MG63 (cell line): ENCODE data around the gene COX8C. TPM values are rescaled to one million over a fixed set of nuclear protein-coding genes. Genes with fewer than 3 reads are reported as not detected.
A peak's percentile ranks its signal among the peaks of the same experiment; 100 is the strongest.

ENCODE experiments used
- DNase-seq: peaks from one replicate; pipeline ENCODE4 v3.0.0-alpha.2; 2020
- H3K27me3 ChIP-seq: fragments of 250-450 bp; sonication (Bioruptor Pico); 2 replicates; pipeline ENCODE4 v1.5.1; 2020; ENCODE audit warnings: mild to moderate bottlenecking, moderate library complexity
- H3K36me3 ChIP-seq: fragments of 250-450 bp; sonication (Bioruptor Pico); 2 replicates; pipeline ENCODE4 v1.5.1; 2020; ENCODE audit warnings: mild to moderate bottlenecking, moderate library complexity
- H3K4me3 ChIP-seq: fragments of 250-450 bp; sonication (Bioruptor Pico); 2 replicates; pipeline ENCODE4 v1.5.1; 2020; ENCODE audit warnings: mild to moderate bottlenecking, moderate library complexity
- H3K9me3 ChIP-seq: fragments of 250-450 bp; sonication (Bioruptor Pico); 2 replicates; pipeline ENCODE4 v1.5.1; 2020; ENCODE audit warnings: mild to moderate bottlenecking, moderate library complexity
- total RNA-seq: library from RNA; depleted of rRNA; stranded (reverse); fragments of >200 nt; shearing (Covaris generic); gene quantifications from 2 replicates; pipeline ENCODE4 v1.2.3, GENCODE V29; 2014; ENCODE audit warnings: low replicate concordance

COX8C gene
- total RNA-seq, 1 experiment from 2014 or later, result not detected

- H3K36me3 ChIP-seq, result no peaks in the 10 kb centered on the region
- H3K4me3 ChIP-seq, result no peak overlapping the region
- DNase-seq, result no peak
- no peaks in the 10 kb centered on the region for H3K27me3 ChIP-seq
- no peaks in the 10 kb centered on the region for H3K9me3 ChIP-seq
Measured at GRCh38 chr14:93317875-93318807, 28.8 kb upstream of the COX8C start.

- Histone ChIP-seq H3K36me3 (peaks cover 2% of the 10 kb centered on the region), H3K27me3 (no peaks in the 10 kb centered on the region), H3K9me3 (no peaks in the 10 kb centered on the region), H3K4me3 (no peak overlapping the region)
- DNase-seq, result no peak
Measured at GRCh38 chr14:93318927-93319326, 28.1 kb upstream of the COX8C start.

- no peaks in the 10 kb centered on the region for H3K27me3 ChIP-seq
- no peak for DNase-seq
- no peaks in the 10 kb centered on the region for H3K9me3 ChIP-seq
- peaks cover 2% of the 10 kb centered on the region for H3K36me3 ChIP-seq
- no peak overlapping the region for H3K4me3 ChIP-seq
Measured at GRCh38 chr14:93319494-93319893, 27.5 kb upstream of the COX8C start.

GRCh38 chr14:93319958-93320357, 27.0 kb upstream of the COX8C start:
- no peak for DNase-seq
- H3K9me3 ChIP-seq, result no peaks in the 10 kb centered on the region
- H3K36me3 ChIP-seq, result peaks cover 2% of the 10 kb centered on the region
- no peaks in the 10 kb centered on the region for H3K27me3 ChIP-seq
- H3K4me3 ChIP-seq, result no peak overlapping the region

- H3K36me3 ChIP-seq, result peaks cover 2% of the 10 kb centered on the region
- no peak overlapping the region for H3K4me3 ChIP-seq
- no peaks in the 10 kb centered on the region for H3K9me3 ChIP-seq
- no peak for DNase-seq
- no peaks in the 10 kb centered on the region for H3K27me3 ChIP-seq
Measured at GRCh38 chr14:93320489-93320888, 26.5 kb upstream of the COX8C start.

- DNase-seq, result no peak
- Histone ChIP-seq H3K36me3 (peaks cover 2% of the 10 kb centered on the region), H3K4me3 (no peak overlapping the region), H3K27me3 (no peaks in the 10 kb centered on the region), H3K9me3 (no peaks in the 10 kb centered on the region)
Measured at GRCh38 chr14:93322929-93323599, 23.9 kb upstream of the COX8C start.

GRCh38 chr14:93323600-93324174, 23.3 kb upstream of the COX8C start:
- no peaks in the 10 kb centered on the region for H3K9me3 ChIP-seq
- H3K36me3 ChIP-seq, result peaks cover 2% of the 10 kb centered on the region

GRCh38 chr14:93326196-93326595, 20.8 kb upstream of the COX8C start:
- H3K36me3 ChIP-seq, result peaks cover 2% of the 10 kb centered on the region
- no peaks in the 10 kb centered on the region for H3K9me3 ChIP-seq
- no peak for DNase-seq
- no peak overlapping the region for H3K4me3 ChIP-seq
- no peaks in the 10 kb centered on the region for H3K27me3 ChIP-seq

More at GRCh38 chr14:93323600-93324174, 23.3 kb upstream of the COX8C start:
- H3K4me3 ChIP-seq, result no peak overlapping the region
- H3K27me3 ChIP-seq, result no peaks in the 10 kb centered on the region
- DNase-seq, result no peak

GRCh38 chr14:93328546-93328945, 18.4 kb upstream of the COX8C start:
- H3K27me3 ChIP-seq, result no peaks in the 10 kb centered on the region
- DNase-seq, result no peak
- H3K9me3 ChIP-seq, result no peaks in the 10 kb centered on the region
- H3K4me3 ChIP-seq, result no peak overlapping the region
- peaks cover 2% of the 10 kb centered on the region for H3K36me3 ChIP-seq

GRCh38 chr14:93329965-93330608, 16.9 kb upstream of the COX8C start:
- no peaks in the 10 kb centered on the region for H3K27me3 ChIP-seq
- no peak for DNase-seq
- no peak overlapping the region for H3K4me3 ChIP-seq
- H3K36me3 ChIP-seq, result no peaks in the 10 kb centered on the region
- H3K9me3 ChIP-seq, result no peaks in the 10 kb centered on the region

- Histone ChIP-seq H3K9me3 (no peaks in the 10 kb centered on the region), H3K27me3 (no peaks in the 10 kb centered on the region), H3K36me3 (no peaks in the 10 kb centered on the region), H3K4me3 (no peak overlapping the region)
- no peak for DNase-seq
Measured at GRCh38 chr14:93330609-93331000, 16.4 kb upstream of the COX8C start.

- no peak for DNase-seq
- no peaks in the 10 kb centered on the region for H3K36me3 ChIP-seq
Measured at GRCh38 chr14:93331002-93331727, 15.8 kb upstream of the COX8C start.

GRCh38 chr14:93331728-93332396, 15.1 kb upstream of the COX8C start:
- no peaks in the 10 kb centered on the region for H3K36me3 ChIP-seq
- H3K27me3 ChIP-seq, result no peaks in the 10 kb centered on the region
- peak overlapping the region; percentile 64 for H3K4me3 ChIP-seq
- no peaks in the 10 kb centered on the region for H3K9me3 ChIP-seq
- no peak for DNase-seq

More at GRCh38 chr14:93331002-93331727, 15.8 kb upstream of the COX8C start:
- peak overlapping the region; percentile 64 for H3K4me3 ChIP-seq
- no peaks in the 10 kb centered on the region for H3K27me3 ChIP-seq
- no peaks in the 10 kb centered on the region for H3K9me3 ChIP-seq

GRCh38 chr14:93332397-93332852, 14.6 kb upstream of the COX8C start:
- H3K4me3 ChIP-seq, result peak overlapping the region; percentile 64
- H3K9me3 ChIP-seq, result no peaks in the 10 kb centered on the region
- peak; percentile 46 for DNase-seq
- H3K27me3 ChIP-seq, result no peaks in the 10 kb centered on the region
- H3K36me3 ChIP-seq, result no peaks in the 10 kb centered on the region

- H3K9me3 ChIP-seq, result no peaks in the 10 kb centered on the region
- H3K36me3 ChIP-seq, result no peaks in the 10 kb centered on the region
- DNase-seq, result peak; percentile 87
- no peaks in the 10 kb centered on the region for H3K27me3 ChIP-seq
- peak within 1 kb of the TSS; percentile 64 for H3K4me3 ChIP-seq
Measured at GRCh38 chr14:93332853-93333630, 13.9 kb upstream of the COX8C start, which contains the start of gene BTBD7. Gene BTBD7, minus strand, starts transcription at chr14:93333036. Its CDS starts 36,985 bp downstream, at chr14:93296051.
